GM23338 (cell line): ENCODE data around the gene WASF2. TPM values are rescaled to one million over a fixed set of nuclear protein-coding genes. Genes with fewer than 3 reads are reported as not detected.
A peak's percentile ranks its signal among the peaks of the same experiment; 100 is the strongest.

Experiments used
- ATAC-seq: fragments of 200-7000 bp; cut with Tn5 transposase; 3 replicates; pipeline ENCODE4 v1.9.1; 2020
- DNase-seq: peaks from one replicate; pipeline ENCODE4 v3.0.0-alpha.2; 2015; ENCODE audit warnings: low spot score
- H2AFZ ChIP-seq: fragments of 200-600 bp; sonication (generic); 2 replicates; pipeline ENCODE4 v1.8.0; 2016; ENCODE audit warnings: antibody characterized with exemption, mild to moderate bottlenecking, moderate library complexity
- H3F3A ChIP-seq: fragments of 200-600 bp; sonication (generic); replicated peaks from 2 replicates; pipeline ENCODE4 v1.8.0; 2017; ENCODE audit warnings: antibody characterized with exemption, mixed run types, low read depth
- H3K27ac ChIP-seq: fragments of 200-600 bp; sonication (generic); 2 replicates; pipeline ENCODE4 v1.6.1; 2016; ENCODE audit warnings: low read depth
- H3K27me3 ChIP-seq: fragments of 200-600 bp; sonication (generic); 2 replicates; pipeline ENCODE4 v1.8.0; 2016; ENCODE audit warnings: mild to moderate bottlenecking, mixed run types, moderate library complexity; ENCODE audit not compliant: insufficient read depth
- H3K36me3 ChIP-seq: fragments of 200-600 bp; sonication (generic); 2 replicates; pipeline ENCODE4 v1.8.0; 2016; ENCODE audit warnings: mild to moderate bottlenecking; ENCODE audit not compliant: insufficient read depth
- H3K4me1 ChIP-seq: fragments of 200-600 bp; sonication (generic); 2 replicates; pipeline ENCODE4 v1.8.0; 2016; ENCODE audit warnings: mild to moderate bottlenecking, moderate library complexity; ENCODE audit not compliant: insufficient read depth
- H3K4me2 ChIP-seq: fragments of 200-600 bp; sonication (generic); 2 replicates; pipeline ENCODE4 v1.7.1; 2017; ENCODE audit warnings: mixed run types
- H3K4me3 ChIP-seq: fragments of 200-600 bp; sonication (generic); 2 replicates; pipeline ENCODE4 v1.6.1; 2016; ENCODE audit warnings: mixed run types
- H3K79me2 ChIP-seq: fragments of 200-600 bp; sonication (generic); replicated peaks from 2 replicates; pipeline ENCODE4 v1.8.0; 2017; ENCODE audit warnings: mild to moderate bottlenecking; ENCODE audit not compliant: insufficient read depth
- H3K9me2 ChIP-seq: fragments of 200-600 bp; sonication (generic); 2 replicates; pipeline ENCODE4 v1.8.0; 2017; ENCODE audit not compliant: insufficient read depth
- H4K20me1 ChIP-seq: fragments of 200-600 bp; sonication (generic); replicated peaks from 2 replicates; pipeline ENCODE4 v1.8.0; 2017; ENCODE audit warnings: mild to moderate bottlenecking; ENCODE audit not compliant: insufficient read depth
- H3K27ac Mint-ChIP-seq: 2 replicates; pipeline ENCODE4 v1.8.0; 2020; ENCODE audit warnings: inconsistent platforms, mild to moderate bottlenecking, moderate library complexity, mixed read lengths
- H3K27me3 Mint-ChIP-seq: 3 replicates; pipeline ENCODE4 v1.8.0; 2022; ENCODE audit warnings: low read depth, mild to moderate bottlenecking, moderate library complexity, mixed read lengths, inconsistent platforms; ENCODE audit not compliant: insufficient read depth, poor library complexity
- H3K36me3 Mint-ChIP-seq: 3 replicates; pipeline ENCODE4 v1.8.0; 2021; ENCODE audit warnings: low read depth, mild to moderate bottlenecking, inconsistent platforms, moderate library complexity, mixed read lengths
- H3K4me1 Mint-ChIP-seq: 3 replicates; pipeline ENCODE4 v1.8.0; 2020; ENCODE audit warnings: mild to moderate bottlenecking, inconsistent platforms, mixed read lengths
- H3K4me3 Mint-ChIP-seq: 3 replicates; pipeline ENCODE4 v1.8.0; 2021; ENCODE audit warnings: moderate library complexity, mild to moderate bottlenecking, inconsistent platforms, mixed read lengths
- H3K9me3 Mint-ChIP-seq: 3 replicates; pipeline ENCODE4 v1.8.0; 2020; ENCODE audit warnings: moderate library complexity, mild to moderate bottlenecking, inconsistent platforms, mixed read lengths
- CREB1 ChIP-seq: fragments of 250-450 bp; sonication (Bioruptor Pico); IDR thresholded peaks from 2 replicates; pipeline ENCODE4 v1.5.0; 2020; ENCODE audit warnings: low read depth, mild to moderate bottlenecking, moderate library complexity
- CTCF ChIP-seq, 2 experiments: fragments of 200-600 bp in 1 of 2; sonication (generic) in 1 of 2; conservative IDR thresholded peaks; 2 replicates each; pipeline versions ENCODE4 v1.5.1 to v1.6.1; 2016 to 2017; ENCODE audit warnings: antibody characterized with exemption in 2 of 2, low read depth in 2 of 2, mild to moderate bottlenecking in 2 of 2, moderate library complexity in 1 of 2
- ETS1 ChIP-seq: IDR thresholded peaks from 2 replicates; pipeline ENCODE4 v1.6.1; 2016; ENCODE audit warnings: antibody characterized with exemption
- EZH2 ChIP-seq: fragments of 200-600 bp; sonication (generic); IDR thresholded peaks from one replicate; pipeline ENCODE4 v1.8.0; 2017; ENCODE audit warnings: antibody characterized with exemption, mild to moderate bottlenecking, low read depth; ENCODE audit not compliant: unreplicated experiment
- EZH2phosphoT487 ChIP-seq: fragments of 200-600 bp; sonication (generic); IDR thresholded peaks from one replicate; pipeline ENCODE4 v1.8.1; 2018; ENCODE audit warnings: antibody characterized with exemption; ENCODE audit not compliant: unreplicated experiment
- JUNB ChIP-seq: IDR thresholded peaks from one replicate; pipeline ENCODE4 v1.6.1; 2016; ENCODE audit warnings: antibody characterized with exemption; ENCODE audit not compliant: unreplicated experiment
- NANOG ChIP-seq: IDR thresholded peaks from 2 replicates; pipeline ENCODE4 v1.6.1; 2016; ENCODE audit warnings: antibody characterized with exemption, borderline replicate concordance
- POLR2AphosphoS5 ChIP-seq: IDR thresholded peaks from 2 replicates; pipeline ENCODE4 v1.6.1; 2016; ENCODE audit warnings: antibody characterized with exemption, low read depth
- STAT1 ChIP-seq: IDR thresholded peaks from one replicate; pipeline ENCODE4 v1.6.1; 2016; ENCODE audit warnings: antibody characterized with exemption; ENCODE audit not compliant: unreplicated experiment
- ZNF331 ChIP-seq: fragments of 250-450 bp; sonication (Bioruptor Pico); IDR thresholded peaks from 2 replicates; pipeline ENCODE4 v1.5.0; 2020; ENCODE audit warnings: low read depth, mild to moderate bottlenecking, moderate library complexity
- polyA plus RNA-seq: library from polyadenylated mRNA; unstranded; fragments of >200 nt; fragmentation: Nextera tagmentation; extraction: Ambion mirVana; gene quantifications from 2 replicates; pipeline ENCODE4 v1.2.1, GENCODE V29; 2016
- total RNA-seq: library from RNA; depleted of rRNA; stranded (reverse); fragments of >200 nt; shearing (Covaris generic); gene quantifications from 2 replicates; pipeline ENCODE4 v1.2.3, GENCODE V29; 2014

The WASF2 gene
- total and polyA plus RNA-seq, 2 experiments from 2014 or later: 40.9 to 95.6 TPM

DNA sequence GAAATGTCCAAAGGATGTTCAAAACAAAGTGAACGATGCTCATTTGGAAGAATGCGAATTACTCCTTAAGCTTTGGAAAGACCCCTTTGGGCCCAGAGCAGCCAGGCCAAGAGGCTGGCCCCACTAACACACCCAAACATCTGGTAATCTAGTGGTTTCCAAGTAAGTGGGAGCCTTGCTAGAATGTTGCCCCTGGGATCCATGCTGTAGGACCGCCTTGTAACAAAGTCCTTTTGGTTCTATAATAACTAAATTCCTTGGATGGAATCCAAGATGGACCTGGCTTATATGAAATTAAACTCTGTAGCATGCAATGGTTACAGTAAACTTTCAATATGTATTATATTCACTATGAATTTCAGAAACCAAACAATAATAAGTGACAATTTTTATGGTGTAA is 72.3 kb downstream of the WASF2 start:
- Mint-ChIP-seq H3K4me3 (no peak overlapping the region), H3K9me3 (no peaks in the 10 kb centered on the region), H3K27ac (peak overlapping the region; percentile 95; the same call in 1 of the 2 replicates), H3K4me1 (peaks cover 48% of the 10 kb centered on the region), H3K36me3 (peaks cover 60% of the 10 kb centered on the region), H3K27me3 (peaks cover 2% of the 10 kb centered on the region)
- Histone ChIP-seq H2AFZ (no peak overlapping the region), H3F3A (peaks cover 4% of the 10 kb centered on the region; the same call in 1 of the 2 replicates), H3K4me3 (no peak overlapping the region), H3K4me1 (peaks cover 28% of the 10 kb centered on the region), H3K9me2 (no peaks in the 10 kb centered on the region), H3K27me3 (no peaks in the 10 kb centered on the region), H3K79me2 (peaks cover 10% of the 10 kb centered on the region), H4K20me1 (no peaks in the 10 kb centered on the region), H3K4me2 (no peak overlapping the region), H3K27ac (peak overlapping the region; percentile 73), H3K36me3 (peaks cover 22% of the 10 kb centered on the region)
- DNase-seq (no peak), ATAC-seq (no peak)
- no peak for TF ChIP-seq POLR2AphosphoS5
- no peak for TF ChIP-seq JUNB
- TF ChIP-seq EZH2phosphoT487: no peak
- TF ChIP-seq EZH2: no peak
- no peak for TF ChIP-seq STAT1
- TF ChIP-seq CREB1 (CRISPR knock-in tag): no peak
- TF ChIP-seq ETS1: no peak
- no peak for TF ChIP-seq NANOG

DNA sequence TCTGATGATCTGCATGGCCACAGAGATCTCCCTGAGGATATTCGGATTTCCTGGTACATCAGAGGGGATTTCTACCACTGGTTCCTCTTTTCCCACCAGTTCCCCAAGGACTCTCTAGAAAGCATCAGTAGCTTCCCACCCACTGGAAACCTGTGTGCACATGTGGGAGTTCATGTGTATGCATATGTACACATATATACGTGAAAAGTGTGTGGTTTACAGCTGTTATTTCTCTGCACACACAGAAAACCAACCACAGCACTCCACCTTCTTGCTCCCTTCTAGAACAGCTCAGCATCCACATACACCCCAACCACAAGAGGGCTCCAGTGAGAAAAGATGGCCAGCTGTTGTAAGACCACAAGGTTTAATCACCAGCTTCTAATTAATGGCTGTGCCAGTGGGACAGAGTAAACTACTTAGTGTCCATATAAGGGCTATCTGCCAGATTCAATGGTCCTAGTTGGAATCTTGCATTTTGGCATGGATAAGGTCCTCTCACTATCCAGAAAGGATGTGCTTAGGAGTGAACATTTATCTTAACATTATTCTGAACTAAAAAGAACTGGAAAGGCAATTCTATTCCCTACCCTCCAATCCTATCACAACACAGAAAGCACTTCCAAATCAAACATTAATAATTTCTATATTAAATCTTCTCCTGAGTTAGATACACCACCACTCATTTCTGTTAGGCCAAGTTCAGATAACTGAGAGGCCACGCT is 73.4 kb downstream of the WASF2 start:
- TF ChIP-seq ZNF331 (no peak), CTCF (conservative IDR thresholded peaks at IDR 0.05; ENCODE audit: low read depth in 2 of 2) (peak; percentile 85 to 92)
- Histone ChIP-seq H3K79me2 (peaks cover 8% of the 10 kb centered on the region), H3K27ac (no peak overlapping the region; the same call in 1 of the 2 replicates), H3K4me1 (peaks cover 28% of the 10 kb centered on the region), H3K9me2 (no peaks in the 10 kb centered on the region), H3K4me3 (no peak overlapping the region), H3K4me2 (no peak overlapping the region), H2AFZ (no peak overlapping the region), H3K36me3 (peaks cover 30% of the 10 kb centered on the region), H3F3A (peaks cover 4% of the 10 kb centered on the region; the same call in 1 of the 2 replicates), H4K20me1 (no peaks in the 10 kb centered on the region), H3K27me3 (no peaks in the 10 kb centered on the region)
- Mint-ChIP-seq H3K4me3 (no peak overlapping the region), H3K27me3 (peaks cover 3% of the 10 kb centered on the region), H3K9me3 (no peaks in the 10 kb centered on the region), H3K4me1 (peaks cover 43% of the 10 kb centered on the region), H3K36me3 (peaks cover 65% of the 10 kb centered on the region), H3K27ac (peak overlapping the region; percentile 63; the same call in 1 of the 2 replicates)
- peak; percentile 80 for ATAC-seq
- DNase-seq: peak; percentile 88
